ENCODE measurements around the gene ACO2. TPM values are rescaled to one million over a fixed set of nuclear protein-coding genes. Genes with fewer than 3 reads are reported as not detected.
A peak's percentile ranks its signal among the peaks of the same experiment; 100 is the strongest.

The ACO2 gene
- total and polyA plus RNA-seq, 10 of the 15 experiments (the other 5 are each of a cell fraction or from before 2014, with no cell fraction given): 21.4 to 214 (median 88.5) TPM

- TF ChIP-seq IRF4 (IDR thresholded peaks at IDR 0.05; ENCODE audit: low read depth, low read length) (no peak), ZNF384 (IDR thresholded peaks at IDR 0.05; ENCODE audit: borderline replicate concordance, low read depth, low read length) (no peak), MAX (IDR thresholded peaks at IDR 0.05; ENCODE audit: low read depth, low read length) (no peak), RB1 (IDR thresholded peaks at IDR 0.05; ENCODE audit: borderline replicate concordance) (no peak), SMAD1 (IDR thresholded peaks at IDR 0.05; ENCODE audit: low read depth, partially characterized antibody) (no peak), EGR1 (IDR thresholded peaks at IDR 0.05; ENCODE audit: borderline replicate concordance in 1 of 2, low read depth in 2 of 2, low read length in 2 of 2) (peak in 1 of 2 experiments; percentile 19; a peak in 1 of 3 replicates), GATAD2B (conservative IDR thresholded peaks at IDR 0.05; ENCODE audit: low read depth) (peak; percentile 31; the same call in 1 of the 2 replicates), POLR2AphosphoS5 (IDR thresholded peaks at IDR 0.05; ENCODE audit: low read length) (peak; percentile 24; the same call in 1 of the 2 replicates), MTA2 (IDR thresholded peaks at IDR 0.05; ENCODE audit: low read depth) (no peak), PKNOX1 (IDR thresholded peaks at IDR 0.05) (no peak), IRF3 (IDR thresholded peaks at IDR 0.05) (no peak), TCF12 (IDR thresholded peaks at IDR 0.05; ENCODE audit: low read depth, low read length) (0 out of 2 replicates have a peak, but pooled peaks have one; percentile 26), POU2F2 (IDR thresholded peaks at IDR 0.05; ENCODE audit: borderline replicate concordance, low read depth, low read length) (no peak), ZNF687 (IDR thresholded peaks at IDR 0.05) (no peak), WRNIP1 (IDR thresholded peaks at IDR 0.05; ENCODE audit: borderline replicate concordance, low read depth, low read length) (no peak), SREBF1 (IDR thresholded peaks at IDR 0.05; ENCODE audit: low read length) (no peak), CBFB (IDR thresholded peaks at IDR 0.05; ENCODE audit: low read depth) (no peak), RUNX3 (IDR thresholded peaks at IDR 0.05; ENCODE audit: low read length) (no peak), NR2C2 (IDR thresholded peaks at IDR 0.05; ENCODE audit: borderline replicate concordance, control insufficient read depth, insufficient read length, low read depth) (no peak), NFYA (IDR thresholded peaks at IDR 0.05; ENCODE audit: borderline replicate concordance, low read depth, low read length) (no peak), STAT1 (conservative IDR thresholded peaks at IDR 0.05) (no peak), RBBP5 (conservative IDR thresholded peaks at IDR 0.05) (no peak), RCOR1 (conservative IDR thresholded peaks at IDR 0.05; ENCODE audit: low read depth, low read length) (no peak), MEF2B (IDR thresholded peaks at IDR 0.05; ENCODE audit: partially characterized antibody, poor library complexity, severe bottlenecking) (no peak)
Measured at GRCh38 chr22:41447435-41448188, 21.3 kb upstream of the ACO2 start (continued).

Data from GM12878 (cell line).